GM12878 (cell line): ENCODE results near the gene ADGRL3.

Experiments
- HCFC1 ChIP-seq: fragments of 150-350 bp; IDR thresholded peaks from 2 replicates; pipeline ENCODE4 v1.6.1; 2014; ENCODE audit warnings: low read length
- MAX ChIP-seq: IDR thresholded peaks from 2 replicates; pipeline ENCODE4 v1.6.1; 2012; ENCODE audit warnings: low read depth, low read length, improper control_type of control experiment
- MTA3 ChIP-seq: IDR thresholded peaks from 2 replicates; pipeline ENCODE4 v1.6.1; 2012; ENCODE audit warnings: low read length, inconsistent platforms, borderline replicate concordance
- POLR2A ChIP-seq: IDR thresholded peaks from 2 replicates; pipeline ENCODE4 v1.6.1; 2011; ENCODE audit warnings: low read depth, mild to moderate bottlenecking, low read length
- RFX5 ChIP-seq: IDR thresholded peaks from 2 replicates; pipeline ENCODE4 v1.6.1; 2011; ENCODE audit warnings: low read depth, low read length, improper control_type of control experiment
- SIN3A ChIP-seq: IDR thresholded peaks from 2 replicates; pipeline ENCODE4 v1.6.1; 2012; ENCODE audit warnings: low read depth, low read length, improper control_type of control experiment
- SMARCA5 ChIP-seq: fragments of 450-650 bp; IDR thresholded peaks from 2 replicates; pipeline ENCODE4 v1.6.1; 2017; ENCODE audit warnings: mild to moderate bottlenecking
- TCF3 ChIP-seq: IDR thresholded peaks from 2 replicates; pipeline ENCODE4 v1.6.1; 2012; ENCODE audit warnings: low read depth, mild to moderate bottlenecking, low read length, borderline replicate concordance; ENCODE audit not compliant: insufficient read depth
- TF ChIP-seq, protein P1 (sequence below), 3 experiments: IDR thresholded peaks in 2 of 3; conservative IDR thresholded peaks in 1 of 3; 2 replicates each; pipeline ENCODE4 v1.5.1; 2011; ENCODE audit warnings: low read depth in 3 of 3, low read length in 3 of 3, mild to moderate bottlenecking in 3 of 3, control low read depth in 2 of 3, moderate library complexity in 2 of 3, inconsistent platforms in 1 of 3, mixed read lengths in 1 of 3; ENCODE audit not compliant: control insufficient read depth in 2 of 3, insufficient read depth in 1 of 3; ENCODE audit errors: extremely low read depth in 1 of 3

DNA sequence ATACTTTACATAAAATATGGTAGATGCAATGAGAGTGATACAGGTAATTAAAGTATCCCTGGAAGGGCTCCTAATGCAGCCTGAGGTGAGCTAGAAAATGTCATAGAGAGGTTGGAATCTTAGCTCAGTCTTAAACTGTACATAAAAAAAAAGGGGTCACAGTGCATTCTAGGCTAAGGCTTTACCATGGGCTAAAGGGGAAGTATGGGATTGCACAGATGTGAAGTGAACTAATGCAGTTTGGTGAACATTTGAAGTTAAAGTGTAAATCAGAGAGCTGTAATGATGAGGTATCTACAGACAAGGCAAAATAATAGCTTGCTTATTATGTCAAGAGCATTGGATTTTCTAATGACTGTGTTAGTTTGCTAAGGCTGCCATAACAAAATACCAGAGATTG is 405.9 kb downstream of the ADGRL3 start:
- no peak for TF ChIP-seq SMARCA5
- TF ChIP-seq SIN3A = no peak
- TF ChIP-seq, protein P1, sequence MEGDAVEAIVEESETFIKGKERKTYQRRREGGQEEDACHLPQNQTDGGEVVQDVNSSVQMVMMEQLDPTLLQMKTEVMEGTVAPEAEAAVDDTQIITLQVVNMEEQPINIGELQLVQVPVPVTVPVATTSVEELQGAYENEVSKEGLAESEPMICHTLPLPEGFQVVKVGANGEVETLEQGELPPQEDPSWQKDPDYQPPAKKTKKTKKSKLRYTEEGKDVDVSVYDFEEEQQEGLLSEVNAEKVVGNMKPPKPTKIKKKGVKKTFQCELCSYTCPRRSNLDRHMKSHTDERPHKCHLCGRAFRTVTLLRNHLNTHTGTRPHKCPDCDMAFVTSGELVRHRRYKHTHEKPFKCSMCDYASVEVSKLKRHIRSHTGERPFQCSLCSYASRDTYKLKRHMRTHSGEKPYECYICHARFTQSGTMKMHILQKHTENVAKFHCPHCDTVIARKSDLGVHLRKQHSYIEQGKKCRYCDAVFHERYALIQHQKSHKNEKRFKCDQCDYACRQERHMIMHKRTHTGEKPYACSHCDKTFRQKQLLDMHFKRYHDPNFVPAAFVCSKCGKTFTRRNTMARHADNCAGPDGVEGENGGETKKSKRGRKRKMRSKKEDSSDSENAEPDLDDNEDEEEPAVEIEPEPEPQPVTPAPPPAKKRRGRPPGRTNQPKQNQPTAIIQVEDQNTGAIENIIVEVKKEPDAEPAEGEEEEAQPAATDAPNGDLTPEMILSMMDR (IDR thresholded peaks at IDR 0.05 in 2 of 3, conservative IDR thresholded peaks at IDR 0.05 in 1 of 3; ENCODE audit: control insufficient read depth in 2 of 3, extremely low read depth in 1 of 3, insufficient read depth in 1 of 3, low read depth in 3 of 3, low read length in 3 of 3) = no peak
- TF ChIP-seq MAX = no peak
- TF ChIP-seq RFX5 = no peak
- TF ChIP-seq HCFC1 = no peak
- TF ChIP-seq TCF3 = no peak
- TF ChIP-seq POLR2A = no peak
- TF ChIP-seq MTA3 = no peak
